Memory B cell (primary cell): ENCODE measurements around the gene WNT3.
A peak's percentile ranks its signal among the peaks of the same experiment; 100 is the strongest.

Source experiments
- ATAC-seq: fragments of 150-1000 bp; cut with Tn5 transposase; 2 replicates; pipeline ENCODE4 v1.10.0; 2021; ENCODE audit warnings: low read depth, mild to moderate bottlenecking, moderate library complexity
- DNase-seq, 2 donors: peaks; one replicate each; pipeline ENCODE4 v3.0.0; 2022; ENCODE audit warnings: low spot score in 2 of 2
- H3K27ac Mint-ChIP-seq: one replicate; pipeline ENCODE4 v1.8.0; 2022; ENCODE audit warnings: mild to moderate bottlenecking, moderate library complexity, mixed read lengths
- H3K27me3 Mint-ChIP-seq: one replicate; pipeline ENCODE4 v1.8.0; 2022; ENCODE audit warnings: mixed read lengths
- H3K36me3 Mint-ChIP-seq: one replicate; pipeline ENCODE4 v1.8.0; 2022; ENCODE audit warnings: mild to moderate bottlenecking, mixed read lengths
- H3K4me1 Mint-ChIP-seq: one replicate; pipeline ENCODE4 v1.8.0; 2022; ENCODE audit warnings: mixed read lengths
- H3K4me3 Mint-ChIP-seq: one replicate; pipeline ENCODE4 v1.8.0; 2022; ENCODE audit warnings: mild to moderate bottlenecking, moderate library complexity, mixed read lengths
- H3K9me3 Mint-ChIP-seq: one replicate; pipeline ENCODE4 v1.8.0; 2022; ENCODE audit warnings: mixed read lengths

The WNT3 gene

DNA sequence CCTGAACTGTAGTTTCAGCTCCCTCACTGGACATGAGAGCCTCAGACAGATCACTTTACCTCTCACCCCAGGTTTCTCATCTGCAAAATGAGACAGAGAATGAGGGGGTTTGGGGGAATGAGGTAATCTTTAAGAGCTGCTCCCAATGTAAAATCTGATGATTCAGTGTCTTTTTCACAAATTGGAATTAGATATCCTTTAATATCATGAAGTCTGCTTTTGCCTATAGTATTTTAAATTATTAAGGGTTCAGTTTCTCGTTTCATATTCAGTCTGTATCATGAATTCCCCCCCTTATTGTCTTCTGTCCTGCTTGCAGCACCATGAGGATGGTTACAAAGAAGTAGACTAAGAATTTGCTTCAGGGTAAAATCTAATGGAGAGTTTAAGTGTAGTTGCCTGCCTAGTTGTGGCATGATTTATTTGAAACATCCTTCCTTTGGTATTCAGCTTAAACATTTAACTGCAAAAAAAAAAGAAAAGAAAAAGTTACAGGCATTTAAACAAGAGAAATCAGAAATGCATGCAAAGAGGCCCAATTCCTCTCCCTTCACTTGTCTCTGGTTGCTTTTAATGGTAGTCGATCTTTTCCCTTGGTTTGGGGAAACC, 77.3 kb downstream of the WNT3 start:
- DNase-seq (no peak), ATAC-seq (no peak)
- peaks cover 2% of the 10 kb centered on the region for H3K36me3 Mint-ChIP-seq
- H3K27me3 Mint-ChIP-seq = no peaks in the 10 kb centered on the region
- no peak overlapping the region for H3K4me3 Mint-ChIP-seq
- no peaks in the 10 kb centered on the region for H3K9me3 Mint-ChIP-seq
- H3K4me1 Mint-ChIP-seq = peaks cover 24% of the 10 kb centered on the region
- no peak overlapping the region for H3K27ac Mint-ChIP-seq

DNA sequence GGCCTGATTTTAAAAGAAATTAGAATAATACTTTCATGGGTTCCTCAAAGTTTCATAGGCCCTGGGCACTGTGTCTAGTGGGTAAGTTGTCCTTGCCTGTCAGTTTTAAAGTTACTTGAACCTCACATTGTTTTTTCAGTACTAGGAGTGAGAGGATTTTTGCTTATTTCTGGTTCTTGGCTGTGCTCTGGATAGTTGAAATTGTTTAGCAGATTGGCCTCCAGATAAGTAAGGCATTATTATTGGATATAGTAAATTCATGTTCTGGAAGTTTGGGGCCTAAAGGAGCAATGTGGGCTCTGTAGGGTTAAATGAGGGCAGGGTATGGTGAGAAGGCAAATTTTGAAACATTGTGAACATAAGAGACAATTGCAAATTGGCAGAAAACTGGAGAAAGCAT, 78.5 kb downstream of the WNT3 start:
- DNase-seq = no peak
- no peak for ATAC-seq
- no peaks in the 10 kb centered on the region for H3K9me3 Mint-ChIP-seq
- peaks cover 2% of the 10 kb centered on the region for H3K36me3 Mint-ChIP-seq
- no peaks in the 10 kb centered on the region for H3K27me3 Mint-ChIP-seq
- H3K27ac Mint-ChIP-seq = no peak overlapping the region
- H3K4me3 Mint-ChIP-seq = no peak overlapping the region
- H3K4me1 Mint-ChIP-seq = peaks cover 23% of the 10 kb centered on the region

DNA sequence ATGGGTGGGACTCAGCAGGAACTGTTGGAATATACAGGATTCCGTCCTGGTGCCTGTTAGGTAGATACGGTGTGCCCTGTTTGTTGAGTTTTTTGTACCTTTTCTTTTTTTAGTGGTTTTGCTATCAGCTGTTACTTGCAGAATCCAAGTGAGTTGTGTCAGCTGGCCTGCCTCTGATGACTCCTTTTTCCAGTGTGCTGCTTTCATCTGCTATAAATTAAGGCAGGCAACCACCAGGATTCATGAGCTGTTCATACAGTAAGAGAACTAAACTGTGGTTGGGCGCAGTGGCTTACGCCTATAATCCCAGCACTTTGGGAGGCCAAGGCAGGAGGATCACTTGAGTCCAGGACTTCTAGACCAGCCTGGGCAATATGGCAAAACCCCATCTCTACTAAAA, 79.9 kb downstream of the WNT3 start:
- Mint-ChIP-seq H3K9me3 (no peaks in the 10 kb centered on the region), H3K27me3 (no peaks in the 10 kb centered on the region), H3K27ac (no peak overlapping the region), H3K36me3 (no peaks in the 10 kb centered on the region), H3K4me1 (peaks cover 21% of the 10 kb centered on the region), H3K4me3 (no peak overlapping the region)
- ATAC-seq (no peak), DNase-seq (no peak)

DNA sequence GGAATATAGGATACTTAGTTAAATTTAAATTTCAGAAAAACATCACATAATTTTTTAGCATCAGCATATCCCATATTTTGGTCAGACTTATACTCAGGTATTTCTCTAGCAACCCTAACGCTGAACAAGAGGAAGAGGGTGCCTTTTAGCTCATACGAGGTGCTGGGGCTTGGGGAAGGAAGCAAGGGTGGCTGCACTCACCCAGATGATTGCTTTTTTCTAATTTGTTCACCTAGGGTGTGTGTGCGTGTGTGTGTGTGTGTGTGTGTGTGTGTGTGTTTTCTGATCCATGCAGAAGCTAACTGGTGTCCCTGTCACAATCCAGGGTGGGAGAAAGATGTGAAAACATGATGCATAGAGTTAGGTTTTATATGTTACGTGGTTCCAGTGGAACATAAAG, 81.2 kb downstream of the WNT3 start:
- Mint-ChIP-seq H3K27ac (peak overlapping the region; percentile 82), H3K27me3 (no peaks in the 10 kb centered on the region), H3K9me3 (no peaks in the 10 kb centered on the region), H3K4me1 (peaks cover 19% of the 10 kb centered on the region), H3K36me3 (peaks cover 3% of the 10 kb centered on the region), H3K4me3 (peak overlapping the region; percentile 61)
- ATAC-seq = peak; percentile 82
- peak in 1 of 2 donors; percentile 47 for DNase-seq

DNA sequence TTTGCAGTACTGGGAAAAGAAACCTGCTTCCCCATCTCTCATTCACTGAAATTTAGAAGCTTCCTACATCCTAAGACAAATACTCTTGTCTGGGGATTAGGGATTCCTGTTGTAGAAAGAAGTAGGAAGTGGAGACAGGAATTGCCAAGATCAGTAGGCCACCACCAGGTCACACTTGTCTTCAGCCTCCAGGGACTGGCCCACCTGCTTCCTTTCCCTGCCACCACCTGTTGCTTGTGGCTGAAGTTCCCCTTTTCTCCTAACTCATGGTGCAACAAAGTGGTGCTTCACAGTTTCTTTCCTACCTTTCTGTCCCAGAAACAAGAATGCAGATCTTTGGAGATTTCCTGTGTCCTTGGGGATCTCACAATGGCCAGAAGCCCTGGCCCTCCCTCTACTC, 82.4 kb downstream of the WNT3 start:
- H3K27ac Mint-ChIP-seq = peak overlapping the region; percentile 82
- peak; percentile 42 to 51 for DNase-seq
- H3K9me3 Mint-ChIP-seq = no peaks in the 10 kb centered on the region
- H3K4me1 Mint-ChIP-seq = peaks cover 22% of the 10 kb centered on the region
- peaks cover 5% of the 10 kb centered on the region for H3K36me3 Mint-ChIP-seq
- peak; percentile 91 for ATAC-seq
- H3K27me3 Mint-ChIP-seq = no peaks in the 10 kb centered on the region
- peak overlapping the region; percentile 49 for H3K4me3 Mint-ChIP-seq

DNA sequence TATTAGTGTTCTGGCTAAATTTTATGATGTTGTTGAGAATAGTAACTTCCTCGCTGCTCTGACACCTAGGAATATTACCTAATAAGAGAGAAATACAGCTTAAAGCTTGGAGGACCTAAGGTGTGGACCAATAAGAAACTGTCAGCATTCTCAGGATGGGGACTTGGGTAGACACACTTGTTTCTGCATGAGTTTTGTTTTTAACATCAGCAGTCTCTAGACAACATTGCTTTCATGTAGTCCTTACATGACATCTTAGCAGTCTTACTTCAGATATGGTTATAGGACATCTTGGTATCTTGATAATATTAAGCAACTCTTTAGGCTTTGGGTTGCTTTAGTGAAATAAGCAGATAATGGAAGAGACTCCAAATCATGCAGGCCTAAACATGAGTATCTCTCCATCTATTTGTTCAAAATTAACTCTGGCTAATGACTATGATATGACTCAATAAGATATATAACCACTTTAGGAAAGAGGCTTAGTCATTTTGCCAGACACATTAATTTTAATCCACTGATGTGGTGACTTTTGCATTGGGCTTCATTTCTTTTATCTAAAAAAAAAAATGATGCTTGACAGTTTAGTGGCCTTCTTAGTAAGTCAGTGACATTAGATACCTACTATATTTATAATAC, 84.5 kb downstream of the WNT3 start:
- Mint-ChIP-seq H3K36me3 (peaks cover 10% of the 10 kb centered on the region), H3K27me3 (no peaks in the 10 kb centered on the region), H3K9me3 (no peaks in the 10 kb centered on the region), H3K27ac (no peak overlapping the region), H3K4me1 (peaks cover 22% of the 10 kb centered on the region), H3K4me3 (no peak overlapping the region)
- ATAC-seq (no peak), DNase-seq (no peak)

DNA sequence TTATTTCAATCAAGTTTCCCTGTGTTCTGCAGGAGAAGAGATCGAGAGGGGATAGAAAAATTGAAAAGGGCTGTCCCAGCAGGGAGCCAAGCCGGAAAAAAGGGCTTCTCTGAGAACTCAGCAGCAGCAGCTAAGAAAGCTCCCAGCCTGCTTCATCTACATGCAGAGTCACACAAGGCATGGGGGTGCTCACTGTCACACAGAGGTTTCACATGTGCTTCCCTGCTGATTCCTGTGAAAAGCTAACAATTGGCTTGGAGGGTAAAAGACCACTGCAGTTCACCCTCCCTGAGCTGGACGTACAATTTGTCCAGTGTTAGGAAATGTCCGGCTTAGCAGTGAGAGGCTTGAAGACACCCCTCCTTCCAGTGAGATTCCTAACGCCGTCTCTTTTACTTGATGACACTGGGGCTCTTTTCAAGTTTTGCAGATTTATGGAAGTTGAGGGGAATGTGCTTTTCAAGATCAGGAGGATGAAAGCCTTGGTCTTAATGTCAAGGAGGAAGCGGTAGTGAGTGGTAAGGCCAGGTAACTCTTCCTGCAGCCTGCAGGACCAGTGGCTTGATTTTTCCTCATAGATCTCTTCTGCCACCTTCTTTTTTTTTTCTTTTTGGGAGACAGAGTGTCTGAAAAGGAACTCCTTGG, 85.6 kb downstream of the WNT3 start:
- no peak overlapping the region for H3K27ac Mint-ChIP-seq
- H3K9me3 Mint-ChIP-seq = no peaks in the 10 kb centered on the region
- peaks cover 10% of the 10 kb centered on the region for H3K36me3 Mint-ChIP-seq
- no peaks in the 10 kb centered on the region for H3K27me3 Mint-ChIP-seq
- no peak overlapping the region for H3K4me3 Mint-ChIP-seq
- DNase-seq (no peak), ATAC-seq (no peak)
- H3K4me1 Mint-ChIP-seq = peaks cover 22% of the 10 kb centered on the region

DNA sequence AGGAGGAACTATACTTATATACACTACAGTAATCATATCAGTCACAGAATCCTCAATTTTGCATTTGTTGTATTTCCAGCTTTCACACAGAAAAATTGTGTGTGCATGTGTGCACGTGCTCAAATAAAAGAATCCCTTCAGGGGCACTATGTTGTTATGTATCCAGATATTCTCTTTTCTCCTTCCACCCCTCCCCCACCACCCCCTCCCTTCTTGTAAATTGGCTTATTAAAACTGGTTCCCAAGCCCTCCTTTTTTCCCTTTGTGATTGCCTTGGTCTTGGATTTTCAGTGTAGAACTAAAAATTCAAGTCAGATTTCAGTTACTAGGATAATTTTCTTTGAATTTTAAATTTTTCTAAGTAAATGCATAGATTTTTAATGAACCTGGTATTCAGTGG, 86.3 kb downstream of the WNT3 start:
- ATAC-seq (no peak), DNase-seq (no peak)
- Mint-ChIP-seq H3K4me3 (no peak overlapping the region), H3K9me3 (no peaks in the 10 kb centered on the region), H3K4me1 (peaks cover 16% of the 10 kb centered on the region), H3K27ac (no peak overlapping the region), H3K27me3 (no peaks in the 10 kb centered on the region), H3K36me3 (peaks cover 13% of the 10 kb centered on the region)

DNA sequence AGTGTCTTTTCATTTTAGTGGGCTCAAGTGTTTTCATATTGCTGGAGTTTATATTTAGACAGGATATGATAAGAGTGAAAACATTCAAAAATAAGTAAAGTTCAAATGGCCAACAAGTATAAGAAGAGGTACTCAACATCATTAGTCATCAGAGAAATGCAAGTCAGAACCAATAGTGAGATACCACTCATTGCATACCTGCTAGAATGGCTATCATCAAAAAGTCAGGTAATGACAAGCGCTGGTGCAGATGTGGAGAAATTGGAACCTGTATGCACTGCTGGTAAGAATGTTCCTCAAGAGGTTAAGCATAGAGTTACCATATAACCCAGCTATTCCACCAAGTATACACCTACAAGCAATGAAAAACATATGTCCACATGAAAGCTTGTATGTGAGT, 87.8 kb downstream of the WNT3 start:
- Mint-ChIP-seq H3K9me3 (no peaks in the 10 kb centered on the region), H3K27me3 (no peaks in the 10 kb centered on the region), H3K27ac (peak overlapping the region; percentile 12), H3K4me3 (no peak overlapping the region), H3K4me1 (peaks cover 6% of the 10 kb centered on the region), H3K36me3 (peaks cover 15% of the 10 kb centered on the region)
- DNase-seq = no peak
- no peak for ATAC-seq

DNA sequence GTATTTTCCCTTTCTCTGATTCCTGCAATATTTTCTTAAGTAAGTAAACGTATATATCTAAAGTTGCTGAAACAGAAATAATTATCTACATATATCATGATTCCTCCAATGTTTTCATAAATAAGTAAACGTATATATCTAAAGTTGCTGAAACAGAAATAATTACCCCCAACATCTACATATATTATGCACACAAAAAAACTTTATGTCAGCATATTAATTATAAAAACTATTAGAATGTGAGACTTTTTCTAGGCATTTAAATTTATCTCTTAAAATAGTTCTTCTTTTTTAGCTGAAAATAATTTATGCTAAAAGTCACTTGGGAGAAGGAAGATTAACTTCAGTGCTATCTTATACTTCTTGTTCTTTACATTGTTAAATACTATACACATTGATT, 88.5 kb downstream of the WNT3 start:
- Mint-ChIP-seq H3K27me3 (no peaks in the 10 kb centered on the region), H3K36me3 (peaks cover 15% of the 10 kb centered on the region), H3K4me3 (no peak overlapping the region), H3K9me3 (no peaks in the 10 kb centered on the region), H3K27ac (no peak overlapping the region), H3K4me1 (peaks cover 5% of the 10 kb centered on the region)
- DNase-seq (no peak), ATAC-seq (no peak)

DNA sequence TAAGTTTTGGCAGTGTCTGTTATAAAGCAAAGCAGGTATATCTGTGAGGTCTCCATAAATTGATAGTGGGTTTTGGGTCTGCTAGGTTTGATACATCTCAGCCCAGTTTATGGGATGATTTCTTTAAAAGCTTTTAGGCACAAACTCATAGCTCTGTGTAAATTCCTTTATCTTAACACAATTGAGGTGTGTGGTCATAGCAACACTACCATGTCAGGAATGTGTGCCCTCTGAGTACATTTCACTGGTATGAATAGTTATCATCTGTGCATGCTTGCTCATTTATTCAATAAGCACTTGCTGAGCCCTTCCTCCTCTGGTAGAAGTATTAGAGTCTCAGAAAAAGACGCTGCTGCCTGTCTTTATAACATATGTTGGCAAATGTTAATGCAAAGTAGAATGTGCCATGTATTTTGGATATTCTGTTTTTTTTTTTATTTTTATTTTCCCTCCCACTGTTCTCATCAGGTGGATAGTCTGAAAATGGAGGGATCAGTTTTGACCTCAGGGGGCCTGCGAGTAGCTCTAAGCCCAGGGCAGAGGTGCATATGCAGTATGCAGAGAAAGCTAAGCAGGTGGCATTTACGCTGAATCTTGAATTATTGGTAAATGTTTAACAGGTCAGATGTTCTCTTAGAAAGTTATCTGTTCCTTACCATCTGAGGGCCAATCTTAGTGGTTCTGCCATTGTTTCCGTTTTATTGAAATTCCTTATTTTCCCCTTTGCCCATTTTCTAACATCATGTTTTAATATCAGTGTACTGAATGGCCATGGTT, 90.7 kb downstream of the WNT3 start:
- Mint-ChIP-seq H3K4me1 (peaks cover 11% of the 10 kb centered on the region), H3K9me3 (no peaks in the 10 kb centered on the region), H3K4me3 (no peak overlapping the region), H3K27me3 (no peaks in the 10 kb centered on the region), H3K27ac (no peak overlapping the region), H3K36me3 (peaks cover 12% of the 10 kb centered on the region)
- DNase-seq (no peak), ATAC-seq (no peak)

DNA sequence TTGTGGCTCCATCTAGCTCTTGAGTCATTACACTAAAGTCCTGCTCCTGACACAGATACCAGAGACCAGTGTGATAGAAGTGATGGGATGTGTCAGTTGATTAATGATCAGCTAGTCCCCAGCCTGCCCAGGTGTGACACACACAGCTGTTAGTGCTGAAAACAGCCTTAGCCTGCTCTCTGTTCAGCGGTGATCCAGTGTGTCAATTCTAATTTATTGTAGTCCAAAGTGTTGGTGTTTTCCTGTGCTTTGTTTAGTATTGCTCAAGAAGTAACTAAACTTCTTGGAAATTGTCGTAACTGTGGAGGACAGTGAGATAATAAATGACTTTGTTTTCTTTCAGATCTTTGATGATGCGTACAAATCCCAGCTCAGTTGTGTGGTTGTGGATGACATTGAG, 92.3 kb downstream of the WNT3 start:
- Mint-ChIP-seq H3K4me1 (peaks cover 16% of the 10 kb centered on the region), H3K27me3 (no peaks in the 10 kb centered on the region), H3K4me3 (no peak overlapping the region), H3K9me3 (no peaks in the 10 kb centered on the region), H3K27ac (no peak overlapping the region), H3K36me3 (peaks cover 14% of the 10 kb centered on the region)
- no peak for DNase-seq
- ATAC-seq = no peak

DNA sequence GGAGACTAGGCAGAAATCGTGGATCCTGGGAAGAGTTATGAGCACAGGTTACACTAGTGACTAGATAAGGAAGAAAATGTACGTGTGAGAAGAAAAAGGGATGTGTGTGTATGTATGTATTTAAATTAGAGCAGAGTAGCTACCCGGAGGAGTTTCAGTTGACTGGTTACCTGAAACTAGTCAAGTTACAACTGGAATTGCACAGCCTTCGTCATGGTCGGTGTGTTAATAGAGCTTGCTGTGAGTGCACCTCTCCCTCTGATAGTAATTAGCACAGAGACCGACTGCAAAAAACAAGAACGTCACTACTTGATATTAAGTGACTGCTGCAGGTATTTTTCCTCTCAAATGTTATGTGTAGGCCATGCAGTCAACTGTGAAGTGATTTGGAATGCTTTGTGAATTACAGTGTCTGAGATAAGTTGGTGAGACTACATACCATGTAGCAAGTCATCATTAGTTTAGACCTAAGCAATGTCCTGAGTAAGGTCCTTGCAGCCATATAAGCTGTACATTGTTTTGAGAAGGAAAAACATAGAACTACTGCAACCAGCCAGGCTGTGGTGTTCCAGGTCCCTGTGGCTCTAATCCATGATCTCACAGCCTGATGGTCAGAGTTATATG, 95.7 kb downstream of the WNT3 start:
- ATAC-seq (no peak), DNase-seq (no peak)
- no peaks in the 10 kb centered on the region for H3K9me3 Mint-ChIP-seq
- peak overlapping the region; percentile 62 for H3K27ac Mint-ChIP-seq
- peaks cover 20% of the 10 kb centered on the region for H3K4me1 Mint-ChIP-seq
- peaks cover 10% of the 10 kb centered on the region for H3K36me3 Mint-ChIP-seq
- no peaks in the 10 kb centered on the region for H3K27me3 Mint-ChIP-seq
- H3K4me3 Mint-ChIP-seq = no peak overlapping the region

DNA sequence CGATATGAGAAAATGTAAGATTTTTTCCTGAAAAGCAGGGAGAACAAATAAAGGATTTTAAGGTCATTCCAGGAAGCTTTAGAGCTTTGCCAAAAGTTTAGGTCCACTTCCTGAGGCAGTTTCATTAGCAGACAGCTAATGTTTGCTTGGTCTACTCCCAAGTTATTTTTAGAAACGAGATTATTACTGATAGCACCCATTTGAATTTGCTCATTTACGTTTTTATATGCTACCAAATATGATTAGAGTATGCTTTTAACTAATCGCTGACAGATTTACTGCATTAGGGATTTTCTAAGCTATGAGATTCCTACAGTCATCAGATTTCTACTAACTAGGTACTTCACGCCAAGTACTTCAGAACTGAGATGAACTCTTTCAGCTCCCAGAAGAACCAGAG, 98.1 kb downstream of the WNT3 start:
- H3K4me1 Mint-ChIP-seq = peaks cover 17% of the 10 kb centered on the region
- H3K36me3 Mint-ChIP-seq = peaks cover 10% of the 10 kb centered on the region
- DNase-seq = no peak
- no peaks in the 10 kb centered on the region for H3K27me3 Mint-ChIP-seq
- no peak overlapping the region for H3K27ac Mint-ChIP-seq
- ATAC-seq = no peak
- H3K4me3 Mint-ChIP-seq = no peak overlapping the region
- H3K9me3 Mint-ChIP-seq = no peaks in the 10 kb centered on the region
